HG02763 (cell line): Measurements from ENCODE around the gene IQCN.
A peak's percentile ranks its signal among the peaks of the same experiment; 100 is the strongest.

Experiments
- ATAC-seq: cut with Tn5 transposase; IDR thresholded peaks from one replicate; pipeline ENCODE4 v1.9.1; 2021; ENCODE audit warnings: mild to moderate bottlenecking, moderate library complexity; ENCODE audit not compliant: unreplicated experiment

IQCN gene, protein sequence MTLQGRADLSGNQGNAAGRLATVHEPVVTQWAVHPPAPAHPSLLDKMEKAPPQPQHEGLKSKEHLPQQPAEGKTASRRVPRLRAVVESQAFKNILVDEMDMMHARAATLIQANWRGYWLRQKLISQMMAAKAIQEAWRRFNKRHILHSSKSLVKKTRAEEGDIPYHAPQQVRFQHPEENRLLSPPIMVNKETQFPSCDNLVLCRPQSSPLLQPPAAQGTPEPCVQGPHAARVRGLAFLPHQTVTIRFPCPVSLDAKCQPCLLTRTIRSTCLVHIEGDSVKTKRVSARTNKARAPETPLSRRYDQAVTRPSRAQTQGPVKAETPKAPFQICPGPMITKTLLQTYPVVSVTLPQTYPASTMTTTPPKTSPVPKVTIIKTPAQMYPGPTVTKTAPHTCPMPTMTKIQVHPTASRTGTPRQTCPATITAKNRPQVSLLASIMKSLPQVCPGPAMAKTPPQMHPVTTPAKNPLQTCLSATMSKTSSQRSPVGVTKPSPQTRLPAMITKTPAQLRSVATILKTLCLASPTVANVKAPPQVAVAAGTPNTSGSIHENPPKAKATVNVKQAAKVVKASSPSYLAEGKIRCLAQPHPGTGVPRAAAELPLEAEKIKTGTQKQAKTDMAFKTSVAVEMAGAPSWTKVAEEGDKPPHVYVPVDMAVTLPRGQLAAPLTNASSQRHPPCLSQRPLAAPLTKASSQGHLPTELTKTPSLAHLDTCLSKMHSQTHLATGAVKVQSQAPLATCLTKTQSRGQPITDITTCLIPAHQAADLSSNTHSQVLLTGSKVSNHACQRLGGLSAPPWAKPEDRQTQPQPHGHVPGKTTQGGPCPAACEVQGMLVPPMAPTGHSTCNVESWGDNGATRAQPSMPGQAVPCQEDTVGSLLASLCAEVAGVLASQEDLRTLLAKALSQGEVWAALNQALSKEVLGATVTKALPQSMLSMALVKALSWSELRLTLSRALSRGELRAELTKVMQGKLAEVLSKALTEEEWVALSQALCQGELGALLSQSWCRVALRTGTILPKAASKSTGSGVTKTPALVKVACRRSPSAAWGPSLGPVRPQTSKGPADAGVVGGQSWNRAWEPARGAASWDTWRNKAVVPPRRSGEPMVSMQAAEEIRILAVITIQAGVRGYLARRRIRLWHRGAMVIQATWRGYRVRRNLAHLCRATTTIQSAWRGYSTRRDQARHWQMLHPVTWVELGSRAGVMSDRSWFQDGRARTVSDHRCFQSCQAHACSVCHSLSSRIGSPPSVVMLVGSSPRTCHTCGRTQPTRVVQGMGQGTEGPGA (N-terminal part only)

DNA sequence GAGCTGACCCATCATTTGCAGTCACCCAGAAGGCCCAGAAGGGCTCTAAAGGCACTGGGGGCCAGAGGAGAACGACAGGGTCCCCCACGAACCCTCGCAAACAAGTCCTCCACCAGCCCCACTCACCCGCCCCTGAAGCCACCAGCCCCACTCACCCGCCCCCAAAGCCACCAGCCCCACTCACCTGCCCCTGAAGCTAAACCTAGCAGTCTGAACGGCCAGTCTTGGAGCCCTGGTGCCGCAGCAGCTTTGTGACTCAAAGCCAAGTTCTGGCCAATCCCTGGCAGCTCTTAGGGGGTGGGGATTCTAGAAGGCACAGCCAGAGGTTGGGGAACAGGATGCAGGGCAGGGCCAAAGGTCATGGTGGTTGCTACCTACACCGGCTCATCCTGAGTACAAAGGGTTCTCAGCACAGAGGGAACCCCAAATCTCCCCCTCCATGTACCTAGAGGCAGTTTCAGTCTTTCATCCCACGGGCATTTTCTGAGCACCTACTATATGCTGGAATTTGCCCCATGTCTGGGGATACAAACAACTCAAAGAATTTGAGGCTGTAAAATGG is at the start of gene IQCN:
TSS of gene IQCN (minus strand) at position 234 of the 562 bp plus-strand sequence. CDS start 4,974 bp downstream, outside the sequence.
- ATAC-seq, result no peak

DNA sequence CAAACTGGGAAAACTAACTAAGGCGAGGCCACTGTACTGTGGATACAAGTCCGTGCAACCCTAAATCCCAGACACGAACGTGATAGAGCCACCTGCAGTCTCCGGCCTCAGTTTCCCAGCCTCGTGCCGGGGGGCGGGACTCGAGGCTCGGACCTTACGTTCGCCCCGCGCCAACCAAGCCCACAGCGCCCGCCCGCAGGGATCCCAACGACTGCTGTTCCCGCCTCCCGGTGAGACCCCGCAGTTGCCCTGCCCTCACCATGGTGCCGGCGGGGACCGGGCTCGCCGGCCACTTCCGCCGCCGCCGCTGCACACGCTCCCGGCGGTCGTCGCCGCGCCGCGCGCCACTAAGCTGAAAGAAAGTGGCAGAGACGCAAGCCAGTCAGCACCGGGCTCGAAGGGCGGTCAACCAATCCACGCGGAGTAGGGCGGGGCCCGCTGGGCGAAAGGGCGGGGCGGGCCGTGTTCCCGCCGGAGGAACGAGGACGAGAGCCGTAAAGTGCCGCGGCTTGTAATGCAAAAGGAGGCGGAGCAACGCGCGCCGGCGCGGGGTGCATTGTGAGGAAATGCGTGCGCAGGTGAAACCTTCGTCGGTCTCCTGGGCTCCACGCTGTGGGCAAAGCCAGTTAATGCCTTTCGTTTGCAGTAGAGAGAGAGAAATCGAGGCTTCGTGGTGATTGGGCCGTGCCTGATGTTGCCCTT is 48.7 kb upstream of the IQCN start, which contains the start of gene LSM4:
TSS of gene LSM4 (minus strand) at position 318 of the 702 bp plus-strand sequence. CDS start at position 262, 56 bp downstream.
- peak; percentile 92 for ATAC-seq

DNA sequence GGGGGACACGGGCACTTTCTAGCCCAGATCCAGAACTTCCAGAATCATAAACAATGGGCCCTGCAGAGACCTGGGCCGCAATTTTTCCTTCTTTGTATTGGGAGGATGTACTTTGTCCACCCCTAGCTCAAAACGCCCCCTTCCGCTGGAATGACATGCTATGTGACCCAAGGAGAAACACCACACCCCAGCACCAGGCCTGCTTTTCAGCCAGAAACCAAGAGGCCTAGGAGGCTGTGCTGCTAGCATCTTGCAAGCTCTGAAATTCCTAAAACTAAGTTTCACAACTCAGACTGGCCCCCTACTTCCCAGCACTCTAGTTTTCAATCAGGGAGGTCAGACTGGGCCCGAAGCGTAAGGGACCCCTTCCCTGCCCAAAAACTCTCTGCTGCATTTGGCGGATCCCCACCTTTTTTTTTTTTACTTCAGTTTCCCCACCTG is 48.1 kb upstream of the IQCN start:
- no peak for ATAC-seq

DNA sequence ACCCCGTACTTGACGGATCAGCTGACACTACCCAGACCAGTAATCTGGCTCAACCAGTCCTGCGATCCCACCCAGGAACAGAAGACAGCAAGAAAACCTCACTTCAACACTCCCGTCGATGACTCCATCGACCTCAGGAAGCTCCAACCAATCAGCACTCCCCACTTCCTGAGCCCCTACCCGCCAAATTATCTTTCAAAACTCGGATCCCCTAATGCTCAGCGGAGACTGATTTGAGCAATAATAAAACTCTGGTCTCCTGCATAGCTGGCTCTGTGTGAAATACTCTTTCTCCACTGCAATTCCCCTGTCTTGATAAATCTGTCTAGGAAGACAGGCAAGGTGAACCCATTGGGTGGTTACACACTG is 47.5 kb upstream of the IQCN start:
- ATAC-seq, result no peak

DNA sequence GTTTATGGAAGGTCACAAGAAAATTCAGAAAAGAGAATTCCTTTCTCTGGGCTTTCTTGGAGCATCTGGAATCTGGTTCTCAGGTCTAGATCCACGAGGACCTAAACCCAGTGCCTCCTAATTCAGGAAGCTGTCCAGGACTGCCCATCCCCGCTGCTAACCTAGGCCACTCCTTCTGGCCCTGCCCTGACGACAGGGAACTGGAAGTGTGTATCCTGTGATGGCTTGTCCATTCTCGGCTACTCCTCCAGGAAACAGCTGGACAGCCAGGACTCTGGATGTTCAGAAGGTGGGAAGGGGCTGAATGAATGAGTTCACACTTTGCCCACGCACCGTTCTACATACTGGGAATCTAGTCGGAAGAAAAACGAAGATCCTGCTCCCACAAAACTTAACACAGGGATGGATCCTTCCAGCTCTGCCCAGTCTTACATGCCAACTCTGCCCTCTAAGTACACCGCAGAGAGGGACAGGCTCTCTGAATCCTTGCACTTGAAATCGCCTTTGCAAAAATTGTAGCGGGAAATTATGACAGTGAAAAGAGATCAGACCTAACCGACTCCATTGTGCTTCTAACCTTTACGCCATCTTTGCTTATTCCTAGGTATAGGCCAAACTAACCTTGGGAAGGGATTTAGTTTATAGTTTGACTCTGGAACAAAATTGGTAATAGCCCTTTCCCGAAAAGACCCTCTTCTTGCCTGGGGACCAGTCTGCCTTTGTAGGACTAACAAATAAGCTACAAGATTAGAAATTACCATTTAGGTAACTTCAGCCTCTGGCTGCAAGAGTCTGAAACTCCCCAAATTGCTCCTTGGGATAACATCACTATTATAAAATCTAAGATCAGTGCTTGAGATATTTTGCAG is 46.8 kb upstream of the IQCN start:
- ATAC-seq, result no peak

DNA sequence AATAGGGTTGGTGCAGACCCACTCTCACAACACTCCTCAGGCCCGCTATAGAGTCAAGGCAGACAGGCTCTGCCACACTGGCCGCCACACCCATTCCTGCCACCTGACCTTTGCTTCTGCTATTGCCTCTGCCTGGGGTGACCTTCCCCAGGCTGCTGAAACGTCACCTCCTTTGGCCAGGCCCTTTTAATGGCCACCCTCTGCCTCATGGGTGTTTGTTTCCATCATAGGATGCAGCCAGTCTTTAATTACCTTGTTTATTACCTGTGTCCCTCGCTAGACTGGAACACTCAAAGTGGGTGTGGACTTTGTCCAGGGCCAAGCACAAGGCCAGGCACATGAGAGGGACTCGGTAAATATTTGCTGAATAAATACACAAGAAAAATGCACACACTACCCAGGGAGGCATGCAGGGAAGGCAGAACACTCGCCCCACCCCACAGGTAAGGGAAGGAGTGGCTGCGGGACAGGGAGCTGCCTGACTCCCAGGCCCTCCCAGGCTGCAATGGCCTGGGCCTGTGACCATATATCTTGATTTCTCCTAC is 45.4 kb upstream of the IQCN start:
- ATAC-seq, result no peak

DNA sequence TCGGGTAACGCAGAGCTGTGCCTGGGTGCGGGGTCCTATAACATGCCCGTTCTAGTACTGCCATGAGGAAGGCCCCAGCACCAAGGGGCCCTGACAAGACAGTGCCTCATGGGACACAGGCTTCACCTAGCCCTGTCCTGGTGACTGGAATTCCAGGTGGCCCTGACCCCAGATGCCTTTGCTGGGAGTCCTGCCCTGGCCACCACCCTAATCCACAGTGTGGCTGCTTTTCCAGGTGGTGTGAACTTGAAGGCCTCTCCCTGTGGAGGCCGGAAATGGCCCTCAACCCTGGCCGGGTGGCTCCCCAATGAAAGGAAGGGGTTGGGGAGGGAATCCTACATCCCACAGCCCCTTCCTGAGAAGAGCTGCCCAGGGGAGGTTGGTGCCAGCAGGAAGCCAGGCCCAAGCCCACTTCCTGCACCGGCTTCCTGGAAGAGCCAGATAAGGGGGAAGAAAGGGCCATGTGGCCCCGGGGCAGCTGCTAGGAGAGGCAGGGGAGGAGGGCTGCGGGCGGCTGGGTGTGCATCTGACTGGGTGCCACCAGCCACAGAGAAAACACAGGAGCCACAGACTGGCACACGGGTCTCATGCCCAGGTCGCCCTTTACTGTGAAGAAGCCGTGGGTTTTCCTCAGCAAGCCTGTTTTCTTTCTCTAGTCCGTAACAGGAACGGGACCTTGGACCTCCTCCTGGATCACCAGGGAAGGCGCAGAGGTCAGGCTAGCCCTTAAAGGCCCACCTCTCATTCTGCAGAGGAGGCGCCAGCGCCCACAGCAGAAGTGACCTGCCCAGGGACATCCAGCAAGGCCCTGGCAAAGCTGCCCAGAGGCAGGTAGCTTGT is 43.9 kb upstream of the IQCN start:
- ATAC-seq, result no peak

DNA sequence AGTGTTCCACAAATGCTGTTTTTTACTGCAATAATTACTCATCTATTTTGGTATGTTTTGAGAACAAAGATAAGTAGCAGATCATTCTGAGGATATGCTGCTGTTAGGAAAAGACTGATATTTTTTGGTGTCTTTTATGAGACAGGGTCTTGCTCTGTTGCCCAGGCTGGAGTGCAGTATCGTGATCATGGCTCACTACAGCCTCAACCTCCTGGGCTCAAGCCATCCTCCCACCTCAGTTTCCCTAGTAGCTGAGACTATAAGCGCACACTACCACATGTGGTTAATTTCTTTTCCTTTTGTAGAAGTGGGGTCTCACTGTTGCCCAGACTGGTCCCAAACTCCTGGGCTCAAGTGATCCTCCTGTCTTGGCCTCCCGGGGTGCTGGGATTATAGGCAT is 39.1 kb upstream of the IQCN start:
- no peak for ATAC-seq

DNA sequence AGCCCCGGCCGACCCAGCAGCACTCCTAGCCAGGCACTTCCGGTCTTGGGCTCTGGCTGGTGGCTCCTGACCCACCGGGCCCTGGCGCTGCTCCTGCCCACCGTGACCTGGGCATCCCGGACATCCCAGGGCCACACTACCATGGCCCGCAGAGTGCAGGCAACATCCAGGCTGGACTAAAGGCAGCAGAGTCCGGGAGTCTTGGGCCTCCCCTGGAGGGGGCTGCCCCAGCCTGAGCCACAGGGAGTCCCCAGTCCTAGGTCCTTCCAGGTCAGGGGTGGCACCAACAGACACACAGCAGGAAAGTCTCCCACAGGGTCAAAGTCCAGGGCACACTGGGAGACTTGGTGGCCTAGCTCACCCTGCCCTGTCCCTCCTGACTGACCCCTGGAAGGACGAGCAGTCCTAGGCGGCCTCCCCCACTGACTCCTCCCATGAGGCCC is 37.9 kb upstream of the IQCN start:
- no peak for ATAC-seq

DNA sequence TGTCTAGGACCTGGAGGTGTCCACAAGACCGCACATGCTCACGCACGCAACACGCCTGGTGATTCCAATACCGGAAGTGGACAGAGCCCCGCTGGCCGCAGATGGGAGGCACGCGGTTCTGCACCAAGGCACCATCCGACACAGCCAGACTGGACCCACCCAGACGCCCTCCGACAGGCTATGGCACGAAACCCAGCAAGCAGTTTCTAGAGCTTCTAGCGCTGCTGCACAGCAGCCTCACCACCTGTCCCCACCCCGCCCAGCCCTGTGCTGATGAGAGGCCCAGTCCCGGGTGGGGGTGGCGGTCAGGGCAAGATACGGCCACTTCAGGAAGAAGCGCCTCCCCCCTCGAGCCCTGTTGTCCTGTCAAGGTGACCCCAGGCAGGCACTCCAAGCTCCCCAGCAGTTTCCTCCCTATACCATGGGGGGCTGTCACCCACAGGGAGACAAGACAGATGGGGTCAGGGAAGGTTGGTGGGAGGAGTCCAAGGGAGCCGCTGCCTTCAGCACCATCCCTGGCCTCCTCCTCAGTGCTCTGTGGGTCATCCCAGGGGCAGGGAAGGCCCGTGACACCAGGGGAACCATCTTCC is 37.3 kb upstream of the IQCN start:
- ATAC-seq, result no peak

DNA sequence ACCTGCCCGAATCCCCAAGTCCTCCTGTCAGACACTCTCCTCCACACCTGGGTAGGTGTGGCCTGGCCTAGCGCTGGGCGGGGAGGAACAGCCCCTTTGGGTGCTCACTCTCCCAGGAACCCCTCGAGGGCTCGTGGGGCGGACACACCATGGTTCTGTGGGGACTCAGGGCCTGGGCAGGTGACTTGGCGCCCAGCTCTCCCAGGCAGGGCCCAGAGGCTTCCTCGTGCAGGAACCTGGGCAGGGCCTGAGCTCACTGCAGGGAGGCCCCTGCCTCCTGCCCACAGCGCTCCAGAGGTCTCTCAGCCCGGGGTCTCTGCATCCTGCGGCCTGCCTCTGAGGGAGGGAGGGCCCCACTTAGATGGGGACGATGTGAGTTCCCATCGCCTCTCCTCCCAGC is 36.7 kb upstream of the IQCN start:
- no peak for ATAC-seq

DNA sequence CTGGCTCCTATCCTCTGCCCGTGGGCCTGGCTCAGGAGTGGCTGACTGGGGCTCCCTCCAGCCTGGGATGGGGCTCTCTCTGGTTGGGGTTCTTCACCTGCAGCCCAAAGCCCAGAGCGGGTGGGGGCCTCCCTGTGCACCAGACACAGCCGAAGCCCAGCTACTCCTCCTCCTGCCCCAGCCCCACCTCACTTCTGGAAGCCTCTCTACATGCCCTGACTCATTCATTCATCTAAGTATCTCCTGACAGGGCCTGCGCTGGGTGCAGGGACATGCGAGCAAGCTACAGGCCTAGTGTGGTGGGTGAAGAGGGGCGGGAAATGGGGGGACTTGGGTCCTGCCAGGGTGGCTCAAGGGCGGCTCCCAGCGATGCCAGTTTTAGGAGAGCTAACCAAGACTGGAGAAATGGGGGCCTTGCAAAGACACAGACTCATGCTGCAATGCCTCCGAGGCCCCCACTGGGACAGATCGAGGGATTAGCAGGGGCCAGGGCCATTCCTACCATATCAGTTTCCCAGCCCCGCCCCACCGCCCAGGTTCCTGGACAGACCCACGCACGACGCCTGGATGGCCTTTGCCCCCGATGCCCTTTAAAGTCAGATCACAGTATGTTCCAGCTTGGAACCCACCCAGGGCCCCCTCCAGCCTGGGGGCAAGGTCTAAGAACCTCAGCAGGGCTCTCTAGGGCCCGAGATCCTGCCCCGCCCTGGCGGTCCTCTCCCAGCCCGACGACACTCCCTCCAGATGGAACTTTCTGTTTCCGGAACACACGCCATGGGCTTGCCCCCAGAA is 36.1 kb upstream of the IQCN start:
- ATAC-seq, result no peak

DNA sequence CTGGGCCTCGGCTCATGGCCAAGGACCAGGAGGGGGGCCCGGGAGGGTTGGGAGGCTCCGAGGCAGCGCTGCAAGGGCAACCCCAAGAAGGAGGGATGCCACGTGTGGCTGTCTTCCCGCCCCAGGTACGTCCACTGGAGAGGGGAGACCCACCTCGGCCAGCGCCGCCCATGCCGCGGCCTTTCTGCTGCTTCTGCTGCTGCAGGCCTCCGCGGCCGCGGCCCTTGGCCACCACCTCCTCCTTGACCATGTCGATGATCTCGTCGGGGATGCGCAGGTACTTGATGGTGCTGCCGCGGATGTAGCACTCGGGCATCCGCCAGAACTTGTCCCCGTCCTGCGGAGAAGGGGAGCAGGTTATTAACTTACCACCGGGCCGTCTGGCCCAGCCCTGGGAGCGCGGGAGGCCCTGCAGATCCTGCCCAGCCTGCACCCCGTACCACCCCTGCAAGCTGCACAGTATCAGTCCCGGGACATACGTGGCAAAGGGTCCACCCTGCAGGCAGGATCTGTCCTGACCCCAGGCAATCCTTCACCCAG is 35.3 kb upstream of the IQCN start:
- ATAC-seq, result no peak

DNA sequence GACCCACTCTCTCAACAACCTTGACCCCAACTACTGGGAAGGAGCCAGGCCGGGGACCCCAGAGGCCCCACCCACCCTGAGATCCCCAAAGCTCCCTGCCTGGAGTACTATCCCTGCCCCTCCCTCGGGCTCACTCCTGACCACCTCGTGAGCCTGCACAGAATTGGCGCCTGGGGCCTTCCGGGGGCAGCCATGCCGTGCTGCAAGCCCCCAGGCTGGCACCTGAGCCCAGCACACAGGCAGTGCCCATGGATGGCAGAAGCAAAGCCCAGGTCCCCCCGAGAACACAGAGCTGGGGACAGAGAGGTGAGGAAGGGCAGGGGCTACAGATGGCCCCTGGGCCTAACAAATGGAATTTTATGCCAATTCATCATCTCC is 34.7 kb upstream of the IQCN start:
- no peak for ATAC-seq

DNA sequence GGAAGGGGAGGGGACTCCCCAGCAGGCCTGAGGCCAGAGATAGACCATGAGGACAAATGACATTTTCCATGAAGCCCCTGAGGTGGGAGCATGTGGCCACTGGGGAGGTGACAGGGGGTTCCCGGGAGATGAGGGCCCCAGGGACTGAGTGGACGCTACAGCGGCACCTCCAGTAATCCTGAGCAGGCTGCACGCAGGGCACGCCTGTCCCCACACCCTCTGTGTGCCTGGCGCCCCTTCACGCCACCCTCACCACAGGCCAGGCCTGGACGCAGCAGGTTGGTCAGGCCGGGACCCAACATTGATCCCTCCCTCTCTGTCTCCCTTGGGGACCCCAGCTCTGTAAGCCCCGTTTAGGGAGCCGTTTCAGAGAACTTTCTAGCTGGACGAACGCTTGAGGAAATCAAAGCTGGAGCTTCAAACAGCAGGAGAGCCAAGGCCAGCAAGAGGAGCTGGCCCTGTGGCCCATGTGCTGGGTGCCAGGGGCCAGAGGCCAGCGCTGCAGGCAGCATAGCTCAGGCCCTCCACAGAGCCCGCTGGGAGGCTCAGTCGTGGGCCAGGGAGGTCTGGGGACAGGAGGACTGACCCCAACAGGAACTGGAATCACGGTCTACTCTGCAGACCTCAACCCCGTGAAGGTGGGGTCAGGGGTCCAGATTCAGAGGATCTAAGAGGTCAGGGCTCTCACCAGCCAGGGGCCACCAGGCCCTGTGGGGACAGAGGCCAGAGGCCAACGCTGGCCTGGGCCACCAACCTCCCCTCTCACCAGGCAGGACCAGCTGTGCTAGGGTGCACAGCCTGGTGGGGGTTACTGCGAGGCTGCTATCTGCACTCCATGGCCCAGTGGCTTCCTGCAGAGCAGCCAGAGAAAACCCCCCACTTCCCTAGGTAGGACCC is 34.0 kb upstream of the IQCN start:
- no peak for ATAC-seq
